C4-2B (cell line): ENCODE results near the gene CHPT1.
A peak's percentile ranks its signal among the peaks of the same experiment; 100 is the strongest.

ENCODE experiments used
- H3K27ac ChIP-seq: fragments of 450-650 bp; 2 replicates; pipeline ENCODE4 v1.5.1; 2017
- ZFX ChIP-seq: fragments of 450-650 bp; IDR thresholded peaks from 2 replicates; pipeline ENCODE4 v1.6.1; 2017
- TF ChIP-seq, protein P1 (sequence below): fragments of 450-650 bp; conservative IDR thresholded peaks from 2 replicates; pipeline ENCODE4 v1.5.1; 2017; ENCODE audit warnings: mild to moderate bottlenecking

CHPT1 gene

DNA sequence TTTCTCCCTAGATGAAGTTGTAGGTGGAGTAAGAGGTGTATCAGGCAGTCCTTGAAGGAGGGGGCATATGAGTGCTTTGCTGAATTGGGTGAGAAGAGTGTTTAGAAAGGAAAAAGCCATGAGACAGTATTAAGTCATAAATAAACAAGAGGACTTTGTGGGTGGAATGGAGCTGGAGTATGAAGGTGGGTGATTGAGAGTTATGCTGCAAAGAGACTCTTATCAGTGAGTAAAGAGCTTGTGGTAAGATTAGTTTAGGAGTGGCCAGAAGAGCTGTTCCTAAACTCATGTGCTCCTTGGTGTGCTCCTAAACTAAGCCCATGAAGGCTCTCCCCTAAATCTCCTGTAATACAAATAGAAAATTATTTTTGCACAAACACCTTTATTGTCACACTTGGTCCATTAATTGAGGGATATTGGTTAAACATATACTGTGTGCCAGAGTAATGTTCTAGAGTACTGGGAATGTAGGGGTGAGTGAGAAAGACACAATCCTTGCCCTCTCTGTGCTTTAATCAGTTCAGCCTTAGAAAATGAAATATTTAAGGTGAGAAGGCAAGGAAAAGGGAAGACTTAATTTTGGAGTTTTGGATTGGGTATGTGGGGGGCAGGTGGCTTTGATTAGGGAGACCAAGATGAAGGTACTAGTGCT is 9.8 kb downstream of the CHPT1 start:
- TF ChIP-seq ZFX = no peak
- TF ChIP-seq, protein P1, sequence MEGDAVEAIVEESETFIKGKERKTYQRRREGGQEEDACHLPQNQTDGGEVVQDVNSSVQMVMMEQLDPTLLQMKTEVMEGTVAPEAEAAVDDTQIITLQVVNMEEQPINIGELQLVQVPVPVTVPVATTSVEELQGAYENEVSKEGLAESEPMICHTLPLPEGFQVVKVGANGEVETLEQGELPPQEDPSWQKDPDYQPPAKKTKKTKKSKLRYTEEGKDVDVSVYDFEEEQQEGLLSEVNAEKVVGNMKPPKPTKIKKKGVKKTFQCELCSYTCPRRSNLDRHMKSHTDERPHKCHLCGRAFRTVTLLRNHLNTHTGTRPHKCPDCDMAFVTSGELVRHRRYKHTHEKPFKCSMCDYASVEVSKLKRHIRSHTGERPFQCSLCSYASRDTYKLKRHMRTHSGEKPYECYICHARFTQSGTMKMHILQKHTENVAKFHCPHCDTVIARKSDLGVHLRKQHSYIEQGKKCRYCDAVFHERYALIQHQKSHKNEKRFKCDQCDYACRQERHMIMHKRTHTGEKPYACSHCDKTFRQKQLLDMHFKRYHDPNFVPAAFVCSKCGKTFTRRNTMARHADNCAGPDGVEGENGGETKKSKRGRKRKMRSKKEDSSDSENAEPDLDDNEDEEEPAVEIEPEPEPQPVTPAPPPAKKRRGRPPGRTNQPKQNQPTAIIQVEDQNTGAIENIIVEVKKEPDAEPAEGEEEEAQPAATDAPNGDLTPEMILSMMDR = no peak

DNA sequence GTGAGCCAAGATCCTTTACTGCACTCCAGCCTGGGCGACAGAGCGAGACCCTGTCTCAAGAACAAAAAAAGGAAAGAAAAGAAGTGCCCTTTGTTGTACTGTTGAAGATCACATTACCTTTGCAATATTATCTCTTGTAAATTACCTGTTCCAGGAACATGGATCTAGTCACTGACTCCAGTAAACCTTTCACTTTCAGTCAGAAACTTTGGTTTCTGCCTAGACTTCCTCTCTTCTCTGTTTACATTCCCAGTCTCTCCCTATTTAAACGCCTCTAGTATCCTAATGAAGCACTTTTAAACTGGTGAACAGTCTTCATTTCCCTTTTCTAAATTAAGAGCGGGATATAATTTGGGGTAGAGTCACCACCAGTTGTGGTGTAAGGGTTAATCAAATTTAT is 12.8 kb downstream of the CHPT1 start:
- TF ChIP-seq ZFX = no peak
- TF ChIP-seq, protein P1 = no peak
- peak overlapping the region; percentile 88 for H3K27ac ChIP-seq

More for the DNA sequence above, 9.8 kb downstream of the CHPT1 start:
- peak overlapping the region; percentile 55; the same call in 1 of the 2 replicates for H3K27ac ChIP-seq

DNA sequence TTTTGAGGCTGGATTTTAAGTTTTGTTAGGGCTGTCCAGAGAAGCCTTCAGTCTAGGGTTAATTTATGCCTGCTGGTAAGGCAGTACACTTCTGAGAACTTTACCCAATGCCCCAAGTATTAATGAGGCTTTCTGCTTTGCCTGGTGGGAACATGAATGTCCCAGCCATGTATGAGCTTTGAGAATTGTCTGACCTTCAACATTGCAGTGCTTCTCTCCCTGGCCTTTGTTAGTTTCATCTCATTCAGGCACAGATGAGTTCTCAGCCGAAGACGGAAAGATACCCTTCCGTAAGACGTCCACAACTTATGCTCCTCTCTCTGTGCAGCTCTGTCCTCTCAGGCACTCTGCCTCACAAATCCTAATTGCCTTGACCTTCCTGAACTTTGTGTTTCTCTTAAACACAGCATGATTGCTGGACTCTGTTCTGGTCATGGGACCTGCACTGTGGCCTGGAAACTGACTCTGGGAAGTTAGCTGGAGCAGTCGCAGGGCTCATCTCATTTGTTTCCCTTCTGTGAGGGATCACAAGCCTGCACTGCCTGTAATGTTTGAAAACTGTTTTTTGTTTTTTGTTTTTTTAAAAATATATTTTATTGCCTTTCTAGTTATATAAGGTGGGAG is 15.7 kb downstream of the CHPT1 start:
- peak overlapping the region; percentile 89 for H3K27ac ChIP-seq
- TF ChIP-seq, protein P1 = no peak
- TF ChIP-seq ZFX = no peak

DNA sequence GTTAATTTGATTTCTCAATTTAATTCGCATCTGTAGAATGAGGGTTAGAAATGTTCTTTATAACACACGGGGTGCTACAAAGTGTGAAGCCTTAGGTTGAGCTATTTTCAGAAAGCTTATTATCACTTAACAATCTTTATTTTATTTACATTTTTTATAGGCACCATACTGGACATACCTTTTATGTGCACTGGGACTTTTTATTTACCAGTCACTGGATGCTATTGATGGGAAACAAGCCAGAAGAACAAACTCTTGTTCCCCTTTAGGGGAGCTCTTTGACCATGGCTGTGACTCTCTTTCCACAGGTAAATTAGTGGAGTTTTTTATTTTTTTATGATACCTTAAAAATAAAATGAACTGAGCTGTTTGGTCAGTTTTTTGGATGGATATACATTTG is 16.5 kb downstream of the CHPT1 start:
- no peak overlapping the region for H3K27ac ChIP-seq
- TF ChIP-seq, protein P1 = peak; percentile 24
- no peak for TF ChIP-seq ZFX

DNA sequence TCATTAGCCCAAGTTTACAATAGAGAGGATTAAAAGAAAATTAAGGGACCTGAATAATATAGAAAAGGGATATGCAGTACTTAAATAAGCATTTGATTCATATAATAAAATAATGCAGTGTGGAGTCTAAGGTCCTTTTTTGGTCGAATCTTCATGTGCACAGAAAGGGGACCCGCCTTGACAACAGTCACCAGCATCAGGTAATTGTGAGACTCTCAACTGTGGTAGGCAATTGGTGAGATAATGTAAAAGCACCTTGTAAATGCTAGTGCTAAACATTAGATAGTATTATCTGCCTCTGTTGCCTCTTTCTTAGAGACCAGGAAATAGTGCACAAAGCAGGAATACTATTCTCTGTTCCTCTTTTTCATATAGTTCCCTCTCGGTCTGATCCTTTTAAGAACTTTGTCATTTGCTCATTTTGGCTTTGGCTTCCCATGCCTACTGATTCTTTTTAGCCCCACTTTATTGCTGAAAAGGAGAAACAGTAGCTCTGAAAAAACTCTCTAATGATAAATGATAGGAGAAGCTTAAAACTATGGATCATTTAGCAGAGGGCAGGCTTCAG is 17.5 kb downstream of the CHPT1 start:
- TF ChIP-seq ZFX = no peak
- TF ChIP-seq, protein P1 = no peak
- no peak overlapping the region for H3K27ac ChIP-seq

DNA sequence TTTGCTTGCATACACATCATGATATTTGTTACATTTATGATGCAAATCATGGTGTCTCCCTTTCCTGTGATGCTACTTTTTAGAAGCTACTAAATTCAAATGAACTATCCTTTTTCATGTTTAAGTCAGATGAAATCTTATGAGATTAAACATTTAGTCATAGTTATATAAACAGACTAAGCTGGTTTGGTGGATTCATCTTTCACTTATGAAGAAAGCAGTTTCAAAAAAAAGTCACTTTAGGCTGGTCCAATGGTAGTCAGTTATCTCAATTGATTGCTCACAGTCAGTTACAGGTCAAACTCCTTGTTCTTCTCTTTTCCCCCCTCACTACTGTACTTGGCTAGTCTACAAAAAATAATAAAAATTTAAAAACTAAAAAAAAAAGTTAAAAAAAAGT is 22.1 kb downstream of the CHPT1 start:
- H3K27ac ChIP-seq = no peak overlapping the region
- TF ChIP-seq ZFX = no peak
- TF ChIP-seq, protein P1 = no peak

DNA sequence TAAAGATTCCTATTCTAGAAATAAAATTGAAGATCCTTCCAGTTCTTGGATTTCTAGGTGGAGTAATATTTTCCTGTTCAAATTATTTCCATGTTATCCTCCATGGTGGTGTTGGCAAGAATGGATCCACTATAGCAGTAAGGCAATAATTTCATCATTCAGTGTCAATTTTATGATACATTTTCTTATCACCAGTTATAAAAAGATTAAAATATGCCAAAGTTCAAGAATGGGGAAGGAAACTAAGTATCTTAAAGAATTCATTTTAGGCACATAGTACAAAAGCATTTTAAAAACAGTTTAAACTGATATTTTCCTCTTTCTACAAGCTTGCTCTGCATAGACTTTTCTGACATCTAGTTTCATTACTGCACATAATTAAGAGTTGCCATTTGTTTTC is 22.7 kb downstream of the CHPT1 start:
- TF ChIP-seq ZFX = no peak
- TF ChIP-seq, protein P1 = no peak
- no peak overlapping the region for H3K27ac ChIP-seq
